Smooth muscle cell (in vitro differentiated cells): ENCODE results near the gene COLEC11. TPM values are rescaled to one million over a fixed set of nuclear protein-coding genes. Genes with fewer than 3 reads are reported as not detected.

Experiments
- DNase-seq: peaks from one replicate; lab custom pipeline; 2025; ENCODE audit not compliant: unreplicated experiment; lab: John Stamatoyannopoulos, UW
- H2AFZ ChIP-seq: fragments of 200-600 bp; sonication (generic); 2 replicates; pipeline ENCODE4 v1.6.0; 2016; ENCODE audit warnings: antibody characterized with exemption, low read depth, mild to moderate bottlenecking
- H3F3A ChIP-seq: fragments of 200-600 bp; sonication (generic); 2 replicates; pipeline ENCODE4 v1.6.0; 2017; ENCODE audit warnings: antibody characterized with exemption, low read depth
- H3K27ac ChIP-seq: fragments of 200-600 bp; sonication (generic); 2 replicates; pipeline ENCODE4 v1.5.1; 2016; ENCODE audit warnings: low read depth, mild to moderate bottlenecking
- H3K27me3 ChIP-seq: fragments of 200-600 bp; sonication (generic); 2 replicates; pipeline ENCODE4 v1.6.1; 2016; ENCODE audit warnings: low read depth, mild to moderate bottlenecking
- H3K36me3 ChIP-seq: fragments of 200-600 bp; sonication (generic); 2 replicates; pipeline ENCODE4 v1.5.1; 2016; ENCODE audit warnings: low read depth
- H3K4me1 ChIP-seq: fragments of 200-600 bp; sonication (generic); 2 replicates; pipeline ENCODE4 v1.5.1; 2016; ENCODE audit warnings: low read depth
- H3K4me2 ChIP-seq: fragments of 200-600 bp; sonication (generic); 2 replicates; pipeline ENCODE4 v1.6.0; 2016; ENCODE audit warnings: mild to moderate bottlenecking
- H3K4me3 ChIP-seq: fragments of 200-600 bp; sonication (generic); 2 replicates; pipeline ENCODE4 v1.5.1; 2016; ENCODE audit warnings: mild to moderate bottlenecking
- H3K79me2 ChIP-seq: fragments of 200-600 bp; sonication (generic); 2 replicates; pipeline ENCODE4 v1.6.0; 2016; ENCODE audit warnings: low read depth, mild to moderate bottlenecking
- H3K9ac ChIP-seq: fragments of 200-600 bp; sonication (generic); 2 replicates; pipeline ENCODE4 v1.6.0; 2016; ENCODE audit warnings: low read depth
- H3K9me3 ChIP-seq: fragments of 200-600 bp; sonication (generic); replicated peaks from 2 replicates; pipeline ENCODE4 v1.5.1; 2016; ENCODE audit warnings: low read depth
- H4K20me1 ChIP-seq: fragments of 200-600 bp; sonication (generic); 2 replicates; pipeline ENCODE4 v1.6.0; 2016; ENCODE audit warnings: low read depth
- CTCF ChIP-seq: fragments of 200-600 bp; sonication (generic); IDR thresholded peaks from 2 replicates; pipeline ENCODE4 v1.5.1; 2017; ENCODE audit warnings: borderline replicate concordance, mild to moderate bottlenecking, antibody characterized with exemption; ENCODE audit not compliant: insufficient read depth, poor library complexity, severe bottlenecking
- WGBS: methylation state at CpG from one replicate; pipeline ENCODE4 v1.1.7; 2016; ENCODE audit warnings: low lambda C conversion rate; 5-methylcytosine and 5-hydroxymethylcytosine counted together
- polyA plus RNA-seq: library from polyadenylated mRNA; unstranded; fragments of >200 nt; fragmentation: Nextera tagmentation; extraction: Ambion mirVana; gene quantifications from 2 replicates; pipeline ENCODE4 v1.2.1, GENCODE V29; 2016
- total RNA-seq: library from RNA; depleted of rRNA; stranded (reverse); fragments of >200 nt; gene quantifications from 2 replicates; pipeline ENCODE4 v1.2.3, GENCODE V29; 2014

The COLEC11 gene
- total and polyA plus RNA-seq, 2 experiments from 2014 or later: 18.1 to 30.8 TPM

- H3K27me3 ChIP-seq: no peaks in the 10 kb centered on the region
- H3K36me3 ChIP-seq: no peaks in the 10 kb centered on the region
- no peak overlapping the region for H3K4me2 ChIP-seq
- peak overlapping the region; percentile 10 for H3K27ac ChIP-seq
- 90% methylated on average over 16 of the region's 16 CpGs for WGBS
- DNase-seq: no peak
- no peaks in the 10 kb centered on the region for H3K9me3 ChIP-seq
- peaks cover 9% of the 10 kb centered on the region for H4K20me1 ChIP-seq
- no peaks in the 10 kb centered on the region for H3K4me1 ChIP-seq
- no peak for TF ChIP-seq CTCF
- H3F3A ChIP-seq: peaks cover 9% of the 10 kb centered on the region
- H3K4me3 ChIP-seq: no peak overlapping the region
- H3K9ac ChIP-seq: no peak overlapping the region
- H2AFZ ChIP-seq: no peak overlapping the region
- H3K79me2 ChIP-seq: no peaks in the 10 kb centered on the region
These were observed 8.7 kb upstream of the COLEC11 start for GRCh38 chr2:3586220-3586619.

- Histone ChIP-seq H3K9me3 (no peaks in the 10 kb centered on the region), H3K27me3 (no peaks in the 10 kb centered on the region), H3K4me1 (no peaks in the 10 kb centered on the region), H3K36me3 (no peaks in the 10 kb centered on the region), H3K79me2 (no peaks in the 10 kb centered on the region), H4K20me1 (peaks cover under 1% of the 10 kb centered on the region), H3K27ac (no peak overlapping the region), H3F3A (peaks cover 4% of the 10 kb centered on the region), H2AFZ (no peak overlapping the region), H3K4me2 (no peak overlapping the region), H3K4me3 (no peak overlapping the region), H3K9ac (no peak overlapping the region)
- no peak for DNase-seq
- TF ChIP-seq CTCF: no peak
- WGBS: 86% methylated on average over 5 of the region's 5 CpGs
These were observed 7.9 kb upstream of the COLEC11 start for GRCh38 chr2:3587021-3587420.

GRCh38 chr2:3587432-3587831 is 7.5 kb upstream of the COLEC11 start:
- WGBS: 86% methylated on average over 6 of the region's 6 CpGs
- no peak for DNase-seq
- H3K27ac ChIP-seq: no peak overlapping the region

More at GRCh38 chr2:3587432-3587831, 7.5 kb upstream of the COLEC11 start:
- H3K4me3 ChIP-seq: no peak overlapping the region
- no peak for TF ChIP-seq CTCF
- no peak overlapping the region for H2AFZ ChIP-seq
- peaks cover 4% of the 10 kb centered on the region for H3F3A ChIP-seq
- H4K20me1 ChIP-seq: no peaks in the 10 kb centered on the region
- H3K4me2 ChIP-seq: no peak overlapping the region
- H3K9ac ChIP-seq: no peak overlapping the region
- H3K27me3 ChIP-seq: no peaks in the 10 kb centered on the region
- H3K36me3 ChIP-seq: no peaks in the 10 kb centered on the region
- H3K79me2 ChIP-seq: no peaks in the 10 kb centered on the region
- H3K4me1 ChIP-seq: no peaks in the 10 kb centered on the region
- no peaks in the 10 kb centered on the region for H3K9me3 ChIP-seq
